Mammary epithelial cell (primary cell): ENCODE data around the gene TAF6L.

Experiments
- EZH2 ChIP-seq: IDR thresholded peaks from 2 replicates; pipeline ENCODE4 v1.6.1; 2012; ENCODE audit warnings: low read length, inconsistent platforms, borderline replicate concordance
- TF ChIP-seq, protein P1 (sequence below), 2 donors: IDR thresholded peaks in 1 of 2; conservative IDR thresholded peaks in 1 of 2; 2 replicates each; pipeline ENCODE4 v1.5.1; 2011 to 2012; ENCODE audit warnings: inconsistent platforms in 2 of 2, low read length in 2 of 2, mild to moderate bottlenecking in 2 of 2, control low read depth in 1 of 2, low read depth in 1 of 2; ENCODE audit not compliant: insufficient read depth in 1 of 2; ENCODE audit errors: extremely low read depth in 1 of 2

DNA sequence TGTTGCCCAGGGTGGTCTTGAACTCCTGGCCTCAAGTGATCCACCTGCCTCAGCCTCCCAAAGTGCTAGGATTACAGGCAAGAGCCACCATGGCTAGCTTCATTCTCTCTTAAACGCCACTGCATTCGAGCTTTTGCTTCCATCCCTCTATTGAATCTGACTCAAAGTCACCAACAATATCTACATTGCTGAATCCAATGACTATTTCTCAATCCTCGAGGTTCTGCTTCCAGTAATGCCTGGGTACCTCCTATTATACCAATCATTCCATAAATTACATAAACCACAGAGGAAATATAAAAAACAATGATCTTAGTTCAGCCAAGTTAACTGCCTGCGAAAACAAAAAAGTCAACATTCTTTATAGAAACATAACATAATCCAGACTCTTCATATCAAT is 45.9 kb downstream of the TAF6L start:
- no peak for TF ChIP-seq EZH2
- TF ChIP-seq, protein P1, sequence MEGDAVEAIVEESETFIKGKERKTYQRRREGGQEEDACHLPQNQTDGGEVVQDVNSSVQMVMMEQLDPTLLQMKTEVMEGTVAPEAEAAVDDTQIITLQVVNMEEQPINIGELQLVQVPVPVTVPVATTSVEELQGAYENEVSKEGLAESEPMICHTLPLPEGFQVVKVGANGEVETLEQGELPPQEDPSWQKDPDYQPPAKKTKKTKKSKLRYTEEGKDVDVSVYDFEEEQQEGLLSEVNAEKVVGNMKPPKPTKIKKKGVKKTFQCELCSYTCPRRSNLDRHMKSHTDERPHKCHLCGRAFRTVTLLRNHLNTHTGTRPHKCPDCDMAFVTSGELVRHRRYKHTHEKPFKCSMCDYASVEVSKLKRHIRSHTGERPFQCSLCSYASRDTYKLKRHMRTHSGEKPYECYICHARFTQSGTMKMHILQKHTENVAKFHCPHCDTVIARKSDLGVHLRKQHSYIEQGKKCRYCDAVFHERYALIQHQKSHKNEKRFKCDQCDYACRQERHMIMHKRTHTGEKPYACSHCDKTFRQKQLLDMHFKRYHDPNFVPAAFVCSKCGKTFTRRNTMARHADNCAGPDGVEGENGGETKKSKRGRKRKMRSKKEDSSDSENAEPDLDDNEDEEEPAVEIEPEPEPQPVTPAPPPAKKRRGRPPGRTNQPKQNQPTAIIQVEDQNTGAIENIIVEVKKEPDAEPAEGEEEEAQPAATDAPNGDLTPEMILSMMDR (conservative IDR thresholded peaks at IDR 0.05 in 1 of 2, IDR thresholded peaks at IDR 0.05 in 1 of 2; ENCODE audit: extremely low read depth in 1 of 2, insufficient read depth in 1 of 2, low read depth in 1 of 2, low read length in 2 of 2): no peak
